Heart left ventricle (tissue), 16 donors: Measurements from ENCODE around the gene ARHGEF40. TPM values are rescaled to one million over a fixed set of nuclear protein-coding genes. Genes with fewer than 3 reads are reported as not detected.

Source experiments
- ATAC-seq, 4 donors: fragments of 200-7000 bp; cut with Tn5 transposase; one replicate each; pipeline ENCODE4 v1.9.1; 2020 to 2022; ENCODE audit warnings: moderate library complexity in 4 of 4, mild to moderate bottlenecking in 3 of 4, moderate number of reproducible peaks in 1 of 4
- DNase-seq, 5 donors: peaks; one replicate each; pipeline ENCODE4 v3.0.0-alpha.2; 2020
- H3K27ac ChIP-seq, 12 donors: fragments of 200-600 bp; sonication (generic) in 4 of 12; one replicate each; pipeline versions ENCODE4 v1.5.0 to v1.8.0; 2016 to 2022; ENCODE audit warnings: mild to moderate bottlenecking in 2 of 12
- H3K27me3 ChIP-seq, 9 donors: fragments of 200-600 bp; sonication (generic) in 2 of 9; one replicate each; pipeline versions ENCODE4 v1.5.1 to v1.8.0; 2016 to 2022; ENCODE audit warnings: mild to moderate bottlenecking in 3 of 9
- H3K36me3 ChIP-seq, 9 donors: fragments of 200-600 bp; sonication (generic) in 2 of 9; one replicate each; pipeline versions ENCODE4 v1.5.0 to v1.8.0; 2018 to 2022; ENCODE audit warnings: mild to moderate bottlenecking in 2 of 9
- H3K4me1 ChIP-seq, 12 donors: fragments of 200-600 bp; sonication (generic) in 4 of 12; one replicate each; pipeline versions ENCODE4 v1.5.0 to v1.8.0; 2016 to 2022; ENCODE audit warnings: mild to moderate bottlenecking in 3 of 12
- H3K4me3 ChIP-seq, 12 donors: fragments of 200-600 bp; sonication (generic) in 4 of 12; one replicate each; pipeline versions ENCODE4 v1.5.0 to v1.8.0; 2017 to 2022; ENCODE audit warnings: mild to moderate bottlenecking in 9 of 12, moderate library complexity in 4 of 12
- H3K9me3 ChIP-seq, 12 donors: fragments of 200-600 bp; sonication (generic) in 4 of 12; one replicate each; pipeline versions ENCODE4 v1.5.0 to v1.8.0; 2016 to 2022; ENCODE audit warnings: mild to moderate bottlenecking in 1 of 12
- POLR2A ChIP-seq, 2 donors: fragments of 450-650 bp; IDR thresholded peaks; one replicate each; pipeline ENCODE4 v1.6.1; 2017; ENCODE audit warnings: antibody characterized with exemption in 2 of 2, mild to moderate bottlenecking in 2 of 2, moderate library complexity in 2 of 2
- WGBS, 4 donors: extraction: QIAGEN DNeasy Blood & Tissue Kit in 2 of 4; methylation state at CpG; one replicate each; pipeline versions ENCODE4 v1.1.5 to v1.1.7; 2013 to 2018; 5-methylcytosine and 5-hydroxymethylcytosine counted together
- intact Hi-C, 10 donors: fragments of 100-400 bp; cut with DNase I; formaldehyde crosslinking; loops; one replicate each; pipeline versions ENCODE4 v1.11.1 to v1.14.2; 2022
- polyA plus RNA-seq, 2 donors: library from polyadenylated mRNA; stranded (reverse); fragments of 200-250 nt; gene quantifications; one replicate each; pipeline ENCODE4 v1.2.3, GENCODE V29; 2013
- total RNA-seq, 9 donors: library from RNA; depleted of rRNA in 2 of 9; stranded (reverse); fragments of >200 nt in 2 of 9; fragmentation: NEBNext Ultra II Directional in 3 of 9; extraction: Animal tissue kit (Norgen Biotek cat#: 25700) in 3 of 9; gene quantifications; one replicate each; pipeline versions ENCODE4 v1.1.0 to v1.2.4, GENCODE V29; 2016 to 2023
- TF ChIP-seq, protein P1 (sequence below), 12 donors: fragments of 200-600 bp; sonication (generic) in 4 of 12; IDR thresholded peaks; one replicate each; pipeline versions ENCODE4 v1.5.0 to v1.8.0; 2018 to 2022; ENCODE audit warnings: antibody characterized with exemption in 12 of 12, mild to moderate bottlenecking in 5 of 12
- donor health status: ischemic (EF 13 %, LVEDD 7.1; RV severe dilation, severe dysfunction).
- donor health status: healthy with polysubstance abuse.
- donor health status: DM: no; HTN: yes; CAD: no.
- donor health status: DM: no; HTN: no; CAD: no.
- donor health status: ischemic (EF 25% LVEDD 6.9; RV normal size, moderate dysfunction).
- donor health status: ischemic (EF 25% LVEDD 5.7; RV mildly dilated, moderate dysfunction).
- donor health status: healthy.
- donor health status: DM: yes; HTN: yes; CAD: no.
- donor health status: ischemic (EF 35%, LVEDD 5.7; RV mildly dilated, moderate dysfunction).
- donor health status: nonischemic (EF 11% LVEDD 7.7; RV severe dilation, severe dysfunction).
- donor health status: DM: yes; HTN: yes; CAD: no.
- donor health status: PGD.
- donor health status: ischemic (EF 29% LVEDD 5.4; RV normal size, mild dysfunction).
- donor health status: nonischemic (EF 23%, LVEDD 6.1; RV moderate dilation, normal function).

The ARHGEF40 gene
- total and polyA plus RNA-seq, 11 donors = 15.5 to 31.5 (median 18.7) TPM

DNA sequence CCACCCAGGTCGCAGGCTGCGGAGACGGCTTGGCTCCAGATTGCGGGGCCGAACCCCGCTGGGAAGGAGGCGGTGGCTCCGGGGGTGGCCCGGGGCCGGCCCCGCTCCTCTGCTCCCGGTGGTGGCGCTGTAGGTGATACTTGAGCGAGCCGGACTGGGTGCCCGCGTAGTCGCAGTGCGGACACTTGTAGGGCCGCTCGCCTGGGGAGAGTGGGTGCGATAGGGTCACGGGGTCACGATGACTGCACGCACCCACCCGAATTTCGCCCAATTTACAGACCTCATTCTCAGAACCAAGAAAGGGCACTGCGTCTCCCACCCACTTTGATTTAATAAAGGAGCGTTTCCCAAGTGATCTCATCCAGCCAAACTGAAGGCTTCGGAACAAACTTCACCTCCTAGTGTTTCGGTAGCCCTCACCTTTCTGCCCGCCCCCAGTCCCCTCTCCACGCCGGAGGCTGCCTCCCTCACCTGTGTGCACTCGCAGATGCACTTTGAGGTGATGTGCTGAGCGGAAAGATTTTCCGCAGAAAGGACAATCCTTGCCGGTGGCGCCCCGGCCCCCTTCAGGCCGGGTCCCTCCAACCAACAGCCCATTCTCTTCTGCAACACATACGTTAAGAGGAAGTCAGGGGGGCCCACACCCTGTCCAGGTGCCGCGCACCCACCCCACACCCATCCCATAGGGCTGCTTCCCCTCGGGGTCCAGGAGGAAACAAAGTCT, 21.0 kb downstream of the ARHGEF40 start:
- no peak for ATAC-seq
- DNase-seq = no peak
- TF ChIP-seq, protein P1, sequence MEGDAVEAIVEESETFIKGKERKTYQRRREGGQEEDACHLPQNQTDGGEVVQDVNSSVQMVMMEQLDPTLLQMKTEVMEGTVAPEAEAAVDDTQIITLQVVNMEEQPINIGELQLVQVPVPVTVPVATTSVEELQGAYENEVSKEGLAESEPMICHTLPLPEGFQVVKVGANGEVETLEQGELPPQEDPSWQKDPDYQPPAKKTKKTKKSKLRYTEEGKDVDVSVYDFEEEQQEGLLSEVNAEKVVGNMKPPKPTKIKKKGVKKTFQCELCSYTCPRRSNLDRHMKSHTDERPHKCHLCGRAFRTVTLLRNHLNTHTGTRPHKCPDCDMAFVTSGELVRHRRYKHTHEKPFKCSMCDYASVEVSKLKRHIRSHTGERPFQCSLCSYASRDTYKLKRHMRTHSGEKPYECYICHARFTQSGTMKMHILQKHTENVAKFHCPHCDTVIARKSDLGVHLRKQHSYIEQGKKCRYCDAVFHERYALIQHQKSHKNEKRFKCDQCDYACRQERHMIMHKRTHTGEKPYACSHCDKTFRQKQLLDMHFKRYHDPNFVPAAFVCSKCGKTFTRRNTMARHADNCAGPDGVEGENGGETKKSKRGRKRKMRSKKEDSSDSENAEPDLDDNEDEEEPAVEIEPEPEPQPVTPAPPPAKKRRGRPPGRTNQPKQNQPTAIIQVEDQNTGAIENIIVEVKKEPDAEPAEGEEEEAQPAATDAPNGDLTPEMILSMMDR (IDR thresholded peaks at IDR 0.05) = no peak
- no peak for TF ChIP-seq POLR2A (IDR thresholded peaks at IDR 0.05)
- Histone ChIP-seq H3K27me3 (no peaks in the 10 kb centered on the region), H3K4me1 (peaks cover 0 to 26% (median 7%) of the 10 kb centered on the region in 12 donors), H3K27ac (no peak overlapping the region), H3K9me3 (no peaks in the 10 kb centered on the region), H3K4me3 (no peak overlapping the region), H3K36me3 (peaks cover 0 to 69% (median 65%) of the 10 kb centered on the region in 9 donors)
- intact Hi-C loops = loop anchor here in 8 of 10 donors (1.0 to 10.0 kb wide), 7 partner anchors 18 to 476 kb away; no protein-coding TSS in a partner anchor
- WGBS, 4 donors = 89 to 94% (median 92%) methylated on average over 32 to 45 of the region's 45 CpGs

DNA sequence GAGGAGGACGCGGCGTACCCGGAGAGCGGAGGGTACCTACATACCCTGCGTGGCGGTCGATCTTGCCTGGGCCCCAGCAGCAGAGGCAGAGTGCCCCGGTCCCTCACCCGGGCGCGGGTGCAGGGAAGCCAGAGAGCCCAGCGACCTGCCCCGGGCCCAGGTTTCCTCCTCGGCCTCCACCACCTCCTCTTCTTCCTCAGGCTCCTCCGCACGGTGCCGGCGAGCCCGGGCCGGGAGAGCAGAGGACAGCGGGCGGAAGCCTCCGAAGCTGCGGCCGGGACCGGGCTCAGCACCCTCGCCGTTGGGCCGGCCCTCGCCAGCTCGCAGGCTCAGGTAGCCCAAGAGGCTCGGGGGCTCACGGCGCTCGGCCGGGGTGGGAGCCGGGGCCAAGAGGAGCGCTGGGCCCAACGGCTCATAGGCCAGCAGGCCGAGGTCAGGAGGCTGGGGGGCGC, 21.7 kb downstream of the ARHGEF40 start:
- TF ChIP-seq, protein P1 (IDR thresholded peaks at IDR 0.05) = no peak
- Histone ChIP-seq H3K4me3 (no peak overlapping the region), H3K4me1 (peaks cover 0 to 31% (median 10%) of the 10 kb centered on the region in 12 donors), H3K36me3 (peaks cover 0 to 62% (median 58%) of the 10 kb centered on the region in 9 donors), H3K9me3 (no peaks in the 10 kb centered on the region), H3K27me3 (no peaks in the 10 kb centered on the region), H3K27ac (peak overlapping the region in 2 of 12 donors; percentile 21 to 24)
- DNase-seq (no peak), ATAC-seq (peak in 2 of 4 donors; percentile 4 to 8)
- intact Hi-C loops = loop anchor here in 9 of 10 donors (1.0 to 10.0 kb wide), 12 partner anchors 12 to 477 kb away; partner anchors contain the start of gene ARHGEF40 (in 1 of the 9)
- 93 to 94% (median 94%) methylated on average over 20 to 42 of the region's 42 CpGs for WGBS, 4 donors

GRCh38 chr14:21092273-21093011, 22.3 kb downstream of the ARHGEF40 start:
- ATAC-seq = peak; percentile 43 to 87 (median 76)
- intact Hi-C loops = loop anchor here in 9 of 10 donors (1.0 to 10.0 kb wide), 12 partner anchors 12 to 478 kb away; partner anchors contain the start of gene ARHGEF40 (in 2 of the 9)

More at GRCh38 chr14:21092273-21093011, 22.3 kb downstream of the ARHGEF40 start:
- Histone ChIP-seq H3K4me3 (peak overlapping the region in 1 of 12 donors; percentile 3), H3K9me3 (no peaks in the 10 kb centered on the region), H3K4me1 (peaks cover 0 to 34% (median 11%) of the 10 kb centered on the region in 12 donors), H3K27me3 (no peaks in the 10 kb centered on the region), H3K27ac (peak overlapping the region in 2 of 12 donors; percentile 21 to 24), H3K36me3 (peaks cover 0 to 58% (median 55%) of the 10 kb centered on the region in 9 donors)
- peak; percentile 81 to 95 (median 86) for DNase-seq
- 38 to 49% (median 45%) methylated on average over 37 to 59 of the region's 59 CpGs for WGBS, 4 donors
- peak in 1 of 2 donors; percentile 22 for TF ChIP-seq POLR2A (IDR thresholded peaks at IDR 0.05)
- TF ChIP-seq, protein P1 (IDR thresholded peaks at IDR 0.05) = peak in 11 of 12 donors; percentile 99 to 100 (median 100)
